GM12878 (cell line): ENCODE measurements around the gene CCDC6. TPM values are rescaled to one million over a fixed set of nuclear protein-coding genes. Genes with fewer than 3 reads are reported as not detected.

ENCODE experiments used
- ATAC-seq: fragments of 200-7000 bp; cut with Tn5 transposase; 3 replicates; pipeline ENCODE4 v1.9.1; 2020; ENCODE audit warnings: mild to moderate bottlenecking, moderate library complexity
- BruUV-seq: library from RNA; stranded (reverse); fragments of 400-500 nt; replicated peaks from 2 replicates; lab custom pipeline; 2021; lab: Mats Ljungman, UMichigan
- CTCF ChIA-PET: fragments of 300-600 bp; sonication (Branson Sonifier 250); formaldehyde crosslinking; extraction: SDS; loops from one replicate; lab custom pipeline; 2021; ENCODE audit warnings: inconsistent platforms; lab: Yijun Ruan, JAX
- POLR2A ChIA-PET: fragments of 350-600 bp; formaldehyde crosslinking; extraction: SDS; loops from one replicate; lab custom pipeline; 2021; ENCODE audit warnings: inconsistent platforms; lab: Charles Lee
- RAD21 ChIA-PET: fragments of 300-600 bp; sonication (Branson Sonifier 250); formaldehyde crosslinking; loops from one replicate; lab custom pipeline; 2023; ENCODE audit warnings: antibody characterized with exemption; ENCODE audit not compliant: unreplicated experiment; lab: Charles Lee
- SMC1A ChIA-PET: fragments of 300-600 bp; sonication (Branson Sonifier 250); formaldehyde crosslinking; loops from one replicate; lab custom pipeline; 2023; ENCODE audit not compliant: unreplicated experiment, uncharacterized antibody; lab: Charles Lee
- DNase-seq: peaks from one replicate; pipeline ENCODE4 v3.0.0-alpha.2; 2011; ENCODE audit warnings: low read depth, low spot score
- FAIRE-seq: peaks from 3 replicates; lab custom pipeline; 2011; peaks lifted over from hg19 to GRCh38; lab: Jason Lieb, UNC
- H2AFZ ChIP-seq: 2 replicates; pipeline ENCODE4 v1.6.0; 2011; ENCODE audit warnings: low read depth, low read length, control low read depth; ENCODE audit not compliant: control insufficient read depth
- H3K27ac ChIP-seq: 2 replicates; pipeline ENCODE4 v1.5.1; 2011; ENCODE audit warnings: control low read depth; ENCODE audit not compliant: control insufficient read depth, insufficient read depth
- H3K27me3 ChIP-seq, 2 experiments: replicated peaks in 1 of 2; 2 replicates each; pipeline versions ENCODE4 v1.6.0 to v1.6.1; 2011; ENCODE audit warnings: low read length in 1 of 2; ENCODE audit not compliant: control insufficient read depth in 2 of 2, insufficient read depth in 2 of 2
- H3K36me3 ChIP-seq, 2 experiments: 2 replicates each; pipeline ENCODE4 v1.5.1; 2011; ENCODE audit warnings: low read length in 1 of 2; ENCODE audit not compliant: control insufficient read depth in 2 of 2, insufficient read depth in 2 of 2
- H3K4me1 ChIP-seq: 2 replicates; pipeline ENCODE4 v1.6.1; 2011; ENCODE audit warnings: mild to moderate bottlenecking, low read length, moderate library complexity, mixed read lengths; ENCODE audit not compliant: control insufficient read depth, insufficient read depth
- H3K4me2 ChIP-seq: 2 replicates; pipeline ENCODE4 v1.6.0; 2011; ENCODE audit warnings: control low read depth; ENCODE audit not compliant: control insufficient read depth, insufficient read depth
- H3K4me3 ChIP-seq: fragments of 200-600 bp; sonication (generic); 2 replicates; pipeline ENCODE4 v1.5.1; 2016
- H3K79me2 ChIP-seq: 2 replicates; pipeline ENCODE4 v1.6.0; 2011; ENCODE audit warnings: low read length; ENCODE audit not compliant: control insufficient read depth, insufficient read depth
- H3K9ac ChIP-seq: 2 replicates; pipeline ENCODE4 v1.8.0; 2011; ENCODE audit warnings: low read length, control low read depth, mixed read lengths; ENCODE audit not compliant: control insufficient read depth, insufficient read depth
- H3K9me3 ChIP-seq: replicated peaks from 3 replicates; pipeline ENCODE4 v1.5.1; 2011; ENCODE audit warnings: mild to moderate bottlenecking, low read length; ENCODE audit not compliant: control insufficient read depth, insufficient read depth
- H4K20me1 ChIP-seq: 2 replicates; pipeline ENCODE4 v1.6.0; 2011; ENCODE audit not compliant: control insufficient read depth, insufficient read depth
- WGBS: methylation state at CpG from one replicate; pipeline ENCODE4 v1.1.6; 2016; ENCODE audit warnings: low lambda C conversion rate; ENCODE audit not compliant: insufficient replicate concordance, insufficient coverage; ENCODE audit errors: missing lambda C conversion rate; 5-methylcytosine and 5-hydroxymethylcytosine counted together
- in situ Hi-C: fragments of 300-500 bp; cut with MboI; formaldehyde crosslinking; loops from 9 replicates; pipeline ENCODE4 v1.14.3; 2018; ENCODE audit warnings: mixed read lengths
- intact Hi-C: fragments of 100-400 bp; cut with micrococcal nuclease; formaldehyde crosslinking; loops from one replicate; pipeline ENCODE4 v1.14.2; 2022; ENCODE audit not compliant: unreplicated experiment
- polyA plus RNA-seq, 11 experiments: library from polyadenylated mRNA; depleted of rRNA in 4 of 11; unstranded in 6 of 11; stranded (reverse) in 5 of 11; fragments of >200 nt; fragmentation: Nextera tagmentation in 4 of 11; fragmentation: Illumina TruSeq in 1 of 11; extraction: Ambion mirVana in 4 of 11; extraction: Trizol in 1 of 11; gene quantifications; 1 replicate in 1 of 11; 2 replicates in 10 of 11; pipeline versions ENCODE4 v1.2.1 to v1.2.3, GENCODE V29; 2011 to 2016; ENCODE audit warnings: inconsistent platforms in 2 of 11, missing spikeins in 2 of 11, low read depth in 1 of 11
- total RNA-seq, 4 experiments: library from RNA; depleted of rRNA in 3 of 4; stranded (reverse); fragments of >200 nt in 3 of 4; fragmentation: Illumina TruSeq in 1 of 4; extraction: Trizol in 1 of 4; gene quantifications; 2 replicates each; pipeline versions ENCODE4 v1.2.1 to v1.2.3, GENCODE V29; 2013 to 2021
- TF ChIP-seq, protein P1 (sequence below): fragments of 450-650 bp; formaldehyde crosslinking; IDR thresholded peaks from 2 replicates; pipeline ENCODE4 v1.4.0; 2022; ENCODE audit warnings: mild to moderate bottlenecking, moderate library complexity

Gene CCDC6
- total and polyA plus RNA-seq, 10 of the 15 experiments (the other 5 are each of a cell fraction or from before 2014, with no cell fraction given): 11.8 to 46.2 (median 26.7) TPM

DNA sequence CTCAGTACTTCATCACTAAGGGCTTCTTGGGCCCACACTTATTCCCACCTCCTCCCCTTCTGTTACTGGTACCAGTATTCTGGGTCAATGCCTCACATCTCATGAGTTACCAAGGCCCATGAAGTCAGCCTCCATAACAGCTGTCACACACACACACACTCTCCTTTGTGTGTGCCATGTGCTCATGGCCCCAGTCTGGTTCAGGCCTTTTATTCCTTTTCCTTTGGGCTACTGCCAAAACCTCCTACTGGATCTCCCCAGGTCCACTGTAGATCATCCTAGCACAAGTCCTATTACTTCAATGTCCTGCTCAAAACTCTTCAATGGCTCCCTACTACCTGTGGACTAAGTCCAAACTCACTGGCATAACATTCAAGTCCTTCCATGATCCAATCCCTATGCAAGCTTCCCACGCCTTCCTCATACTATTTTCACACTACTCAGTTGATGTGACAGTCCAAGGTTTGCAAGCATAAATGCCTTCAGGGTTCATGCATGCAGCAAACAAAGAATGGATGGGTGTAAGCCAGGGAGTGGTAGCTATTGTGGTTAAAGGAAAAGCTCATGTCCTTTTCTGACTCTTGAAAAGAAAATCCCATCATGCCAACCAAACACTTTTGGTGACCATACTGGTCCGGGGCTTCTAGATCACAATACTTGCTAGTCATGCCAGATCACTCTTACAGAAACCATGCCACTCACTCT is 68.1 kb downstream of the CCDC6 start:
- no peak overlapping the region for H3K9ac ChIP-seq
- no peaks in the 10 kb centered on the region for H4K20me1 ChIP-seq
- intact Hi-C loops (no loop called here), in situ Hi-C loops (no loop called here)
- TF ChIP-seq, protein P1, sequence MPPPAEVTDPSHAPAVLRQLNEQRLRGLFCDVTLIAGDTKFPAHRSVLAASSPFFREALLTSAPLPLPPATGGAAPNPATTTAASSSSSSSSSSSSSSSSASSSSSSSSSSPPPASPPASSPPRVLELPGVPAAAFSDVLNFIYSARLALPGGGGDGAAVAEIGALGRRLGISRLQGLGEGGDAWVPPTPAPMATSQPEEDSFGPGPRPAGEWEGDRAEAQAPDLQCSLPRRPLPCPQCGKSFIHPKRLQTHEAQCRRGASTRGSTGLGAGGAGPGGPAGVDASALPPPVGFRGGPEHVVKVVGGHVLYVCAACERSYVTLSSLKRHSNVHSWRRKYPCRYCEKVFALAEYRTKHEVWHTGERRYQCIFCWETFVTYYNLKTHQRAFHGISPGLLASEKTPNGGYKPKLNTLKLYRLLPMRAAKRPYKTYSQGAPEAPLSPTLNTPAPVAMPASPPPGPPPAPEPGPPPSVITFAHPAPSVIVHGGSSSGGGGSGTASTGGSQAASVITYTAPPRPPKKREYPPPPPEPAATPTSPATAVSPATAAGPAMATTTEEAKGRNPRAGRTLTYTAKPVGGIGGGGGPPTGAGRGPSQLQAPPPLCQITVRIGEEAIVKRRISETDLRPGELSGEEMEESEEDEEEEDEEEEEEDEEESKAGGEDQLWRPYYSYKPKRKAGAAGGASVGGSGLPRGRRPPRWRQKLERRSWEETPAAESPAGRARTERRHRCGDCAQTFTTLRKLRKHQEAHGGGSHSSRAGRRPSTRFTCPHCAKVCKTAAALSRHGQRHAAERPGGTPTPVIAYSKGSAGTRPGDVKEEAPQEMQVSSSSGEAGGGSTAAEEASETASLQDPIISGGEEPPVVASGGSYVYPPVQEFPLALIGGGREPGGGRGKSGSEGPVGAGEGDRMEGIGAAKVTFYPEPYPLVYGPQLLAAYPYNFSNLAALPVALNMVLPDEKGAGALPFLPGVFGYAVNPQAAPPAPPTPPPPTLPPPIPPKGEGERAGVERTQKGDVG (CRISPR knock-in tag): no peak
- no peak for DNase-seq
- no peak overlapping the region for H2AFZ ChIP-seq
- H3K36me3 ChIP-seq: no peaks in the 10 kb centered on the region; a peak in 1 of 4 replicates
- no peak overlapping the region for H3K4me3 ChIP-seq
- H3K4me2 ChIP-seq: no peak overlapping the region
- CTCF ChIA-PET: interaction anchor here (0.5 to 1.7 kb wide), 4 partner anchors 7 to 267 kb away, joined by 3 to 8 read pairs (median 4); no protein-coding TSS in a partner anchor
- RAD21 ChIA-PET: interaction anchor here (0.8 to 0.9 kb wide), 2 partner anchors 14 to 68 kb away, joined by 3 to 4 read pairs; partner anchors contain the start of gene CCDC6
- H3K4me1 ChIP-seq: peaks cover 18% of the 10 kb centered on the region
- H3K79me2 ChIP-seq: no peaks in the 10 kb centered on the region; the same call in 1 of the 2 replicates
- no peak for FAIRE-seq
- BruUV-seq: no TSS peak
- ATAC-seq: no peak
- no peaks in the 10 kb centered on the region for H3K9me3 ChIP-seq
- WGBS: 100% methylated on average over 2 of the region's 2 CpGs
- no peak overlapping the region for H3K27ac ChIP-seq
- no peaks in the 10 kb centered on the region for H3K27me3 ChIP-seq
- POLR2A ChIA-PET: interaction anchor here (0.5 to 0.6 kb wide), 2 partner anchors 15 to 35 kb away, joined by 3 read pairs; no protein-coding TSS in a partner anchor
- SMC1A ChIA-PET: interaction anchor here (0.8 to 1.6 kb wide), 3 partner anchors 10 to 68 kb away, joined by 3 read pairs; partner anchors contain the start of gene CCDC6
